ENCODE data around the gene AMH. TPM values are rescaled to one million over a fixed set of nuclear protein-coding genes. Genes with fewer than 3 reads are reported as not detected.

AMH gene
- total RNA-seq, 2 experiments from 2014 or later, result 4.5 to 6.1 TPM

DNA sequence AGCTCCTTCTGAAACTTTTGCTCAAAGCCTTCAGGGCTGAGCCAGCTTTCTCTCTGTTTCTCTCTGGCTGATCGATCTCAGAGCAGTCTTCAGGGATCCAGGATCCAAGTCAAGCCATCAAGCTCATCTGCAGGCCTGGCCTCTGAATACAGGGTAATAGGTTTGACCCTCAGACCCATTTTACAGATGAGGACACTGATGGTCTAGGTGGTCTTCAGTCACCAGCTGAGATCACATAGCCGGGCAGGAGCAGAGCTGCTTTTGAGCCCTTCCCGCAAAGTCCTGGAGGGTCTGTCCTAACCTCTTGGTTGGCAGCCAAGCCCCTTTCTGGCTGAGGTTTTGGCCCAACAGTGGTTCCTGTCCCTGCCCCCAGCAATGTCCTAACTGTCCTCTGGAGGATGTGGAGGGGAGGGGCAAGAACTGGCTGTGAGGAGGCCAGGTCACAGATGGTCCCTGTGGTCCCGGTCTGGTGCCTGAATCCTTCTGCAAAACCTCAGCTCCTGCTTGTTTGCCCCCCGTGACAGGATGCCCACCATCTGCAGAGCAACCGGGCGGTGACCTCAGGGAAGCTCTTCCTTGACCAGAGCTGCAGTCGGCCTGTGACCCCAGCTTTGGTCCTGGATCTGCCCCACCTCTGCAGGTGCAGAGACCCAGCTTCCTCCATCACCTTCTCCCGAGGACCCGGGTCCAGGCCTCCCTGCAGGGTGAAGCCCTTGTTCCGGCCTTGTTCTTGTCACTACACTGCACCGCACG is 38.6 kb downstream of the AMH start:
- no peak for DNase-seq
- intact Hi-C loops (cut with micrococcal nuclease), result no loop called here
- H3K9me3 Mint-ChIP-seq, result no peaks in the 10 kb centered on the region
- ATAC-seq, result no peak
- H3K27me3 Mint-ChIP-seq, result peaks cover 13% of the 10 kb centered on the region
- no peak overlapping the region for H3K4me3 Mint-ChIP-seq
- TF ChIP-seq, protein P1, sequence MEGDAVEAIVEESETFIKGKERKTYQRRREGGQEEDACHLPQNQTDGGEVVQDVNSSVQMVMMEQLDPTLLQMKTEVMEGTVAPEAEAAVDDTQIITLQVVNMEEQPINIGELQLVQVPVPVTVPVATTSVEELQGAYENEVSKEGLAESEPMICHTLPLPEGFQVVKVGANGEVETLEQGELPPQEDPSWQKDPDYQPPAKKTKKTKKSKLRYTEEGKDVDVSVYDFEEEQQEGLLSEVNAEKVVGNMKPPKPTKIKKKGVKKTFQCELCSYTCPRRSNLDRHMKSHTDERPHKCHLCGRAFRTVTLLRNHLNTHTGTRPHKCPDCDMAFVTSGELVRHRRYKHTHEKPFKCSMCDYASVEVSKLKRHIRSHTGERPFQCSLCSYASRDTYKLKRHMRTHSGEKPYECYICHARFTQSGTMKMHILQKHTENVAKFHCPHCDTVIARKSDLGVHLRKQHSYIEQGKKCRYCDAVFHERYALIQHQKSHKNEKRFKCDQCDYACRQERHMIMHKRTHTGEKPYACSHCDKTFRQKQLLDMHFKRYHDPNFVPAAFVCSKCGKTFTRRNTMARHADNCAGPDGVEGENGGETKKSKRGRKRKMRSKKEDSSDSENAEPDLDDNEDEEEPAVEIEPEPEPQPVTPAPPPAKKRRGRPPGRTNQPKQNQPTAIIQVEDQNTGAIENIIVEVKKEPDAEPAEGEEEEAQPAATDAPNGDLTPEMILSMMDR (IDR thresholded peaks at IDR 0.05), result no peak
- no peaks in the 10 kb centered on the region for H3K36me3 Mint-ChIP-seq (ENCODE audit: low read depth)
- CTCF ChIA-PET, result interaction anchor here (1.3 to 1.4 kb wide), 3 partner anchors 14 to 21 kb away, joined by 4 to 7 read pairs (median 6); no protein-coding TSS in a partner anchor
- POLR2A ChIA-PET, result interaction anchor here (1.0 to 1.7 kb wide), 6 partner anchors 11 to 40 kb away, joined by 3 to 4 read pairs (median 4); partner anchors contain the start of gene LSM7
- peaks cover 13% of the 10 kb centered on the region for H3K4me1 Mint-ChIP-seq (ENCODE audit: low read depth)
- H3K27ac Mint-ChIP-seq, result no peak overlapping the region

DNA sequence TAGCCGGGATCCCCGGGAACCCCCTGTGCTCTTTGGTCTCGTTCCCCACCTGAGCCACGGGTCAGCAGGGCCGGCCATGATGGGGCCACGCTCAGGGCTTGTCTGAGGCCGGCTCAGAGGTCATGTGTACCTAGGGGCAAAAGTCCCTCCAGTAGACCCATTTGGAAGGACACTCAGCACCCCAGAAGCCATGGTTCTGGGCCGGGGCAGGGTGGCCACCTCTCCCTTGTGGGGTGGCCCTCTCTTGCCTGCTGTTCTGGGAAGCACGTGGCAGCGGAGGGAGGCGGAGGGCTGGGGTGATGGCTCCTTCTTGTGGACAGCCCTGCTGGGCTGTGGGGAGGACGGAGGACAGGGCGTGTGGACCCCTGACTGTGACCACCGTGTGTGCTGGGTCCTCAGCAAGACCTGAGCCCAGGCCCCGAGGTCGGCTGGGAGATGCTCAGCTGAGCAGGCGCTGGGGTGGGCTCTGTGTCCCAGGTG is 39.3 kb downstream of the AMH start:
- ATAC-seq (no peak), DNase-seq (no peak)
- TF ChIP-seq, protein P1 (IDR thresholded peaks at IDR 0.05), result no peak
- Mint-ChIP-seq H3K36me3 (ENCODE audit: low read depth) (no peaks in the 10 kb centered on the region), H3K27me3 (peaks cover 13% of the 10 kb centered on the region), H3K27ac (no peak overlapping the region), H3K9me3 (no peaks in the 10 kb centered on the region), H3K4me3 (peak overlapping the region; percentile 72), H3K4me1 (ENCODE audit: low read depth) (peaks cover 10% of the 10 kb centered on the region)
- ChIA-PET POLR2A (interaction anchor here (1.0 to 1.7 kb wide), 5 partner anchors 11 to 46 kb away, joined by 3 to 4 read pairs (median 4); partner anchors contain the start of gene LSM7), CTCF (interaction anchor here (0.6 to 1.4 kb wide), 6 partner anchors 13 to 132 kb away, joined by 3 to 7 read pairs (median 3); no protein-coding TSS in a partner anchor)
- intact Hi-C loops (cut with micrococcal nuclease), result no loop called here

DNA sequence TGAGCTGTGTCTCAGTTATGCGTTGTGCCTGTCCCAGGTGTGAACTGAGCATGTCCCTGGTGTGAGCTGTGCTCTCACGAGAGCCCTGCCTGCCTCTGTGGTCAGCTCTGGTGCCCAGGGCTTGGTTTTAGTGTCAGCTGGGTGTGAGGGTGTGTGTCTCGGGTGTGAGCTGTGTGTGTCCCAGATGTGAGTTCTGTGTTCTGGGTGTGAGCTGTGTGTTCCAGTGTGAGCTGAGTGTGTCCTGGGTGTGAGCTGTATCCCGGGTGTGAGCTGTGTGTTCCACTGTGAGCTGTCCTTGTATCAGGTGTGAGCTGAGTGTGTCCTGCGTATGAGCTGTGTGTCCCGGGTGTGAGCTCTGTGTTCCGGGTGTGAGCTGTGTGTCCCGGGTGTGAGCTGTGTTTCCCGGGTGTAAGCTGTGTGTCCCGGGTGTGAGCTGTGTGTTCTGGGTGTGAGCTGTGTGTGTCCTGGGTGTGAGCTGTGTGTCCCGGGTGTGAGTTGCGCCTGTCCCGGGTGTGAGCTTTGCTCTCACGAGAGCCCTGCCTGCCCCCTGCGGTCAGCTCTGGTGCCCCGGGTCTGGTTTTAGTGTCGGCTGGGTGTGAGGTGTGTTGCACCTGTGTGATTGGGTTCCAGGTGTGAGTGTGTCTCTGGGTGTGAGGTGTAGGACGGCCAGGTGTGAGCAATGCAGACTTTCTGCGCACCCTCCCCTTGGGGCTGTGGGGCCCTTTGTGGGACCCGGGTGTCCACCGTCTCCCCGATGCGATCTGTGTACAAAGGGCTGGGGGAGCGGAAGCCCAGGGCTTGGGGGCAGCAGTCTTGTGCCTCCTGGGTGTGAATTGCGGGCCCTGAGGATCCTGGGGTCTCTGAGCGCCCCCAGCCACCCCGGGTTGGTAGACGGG is 39.9 kb downstream of the AMH start:
- no peaks in the 10 kb centered on the region for H3K36me3 Mint-ChIP-seq (ENCODE audit: low read depth)
- H3K4me1 Mint-ChIP-seq (ENCODE audit: low read depth), result peaks cover 13% of the 10 kb centered on the region
- DNase-seq (no peak), ATAC-seq (peak; percentile 22)
- peaks cover 13% of the 10 kb centered on the region for H3K27me3 Mint-ChIP-seq
- ChIA-PET POLR2A (interaction anchor here (0.6 to 1.7 kb wide), 8 partner anchors 12 to 115 kb away, joined by 3 to 4 read pairs (median 4); partner anchors contain the start of gene LSM7), CTCF (interaction anchor here (0.6 to 1.4 kb wide), 7 partner anchors 14 to 133 kb away, joined by 3 to 7 read pairs (median 3); no protein-coding TSS in a partner anchor)
- peak overlapping the region; percentile 72 for H3K4me3 Mint-ChIP-seq
- intact Hi-C loops (cut with micrococcal nuclease), result no loop called here
- H3K27ac Mint-ChIP-seq, result peak overlapping the region; percentile 58
- TF ChIP-seq, protein P1 (IDR thresholded peaks at IDR 0.05), result no peak
- H3K9me3 Mint-ChIP-seq, result no peaks in the 10 kb centered on the region

DNA sequence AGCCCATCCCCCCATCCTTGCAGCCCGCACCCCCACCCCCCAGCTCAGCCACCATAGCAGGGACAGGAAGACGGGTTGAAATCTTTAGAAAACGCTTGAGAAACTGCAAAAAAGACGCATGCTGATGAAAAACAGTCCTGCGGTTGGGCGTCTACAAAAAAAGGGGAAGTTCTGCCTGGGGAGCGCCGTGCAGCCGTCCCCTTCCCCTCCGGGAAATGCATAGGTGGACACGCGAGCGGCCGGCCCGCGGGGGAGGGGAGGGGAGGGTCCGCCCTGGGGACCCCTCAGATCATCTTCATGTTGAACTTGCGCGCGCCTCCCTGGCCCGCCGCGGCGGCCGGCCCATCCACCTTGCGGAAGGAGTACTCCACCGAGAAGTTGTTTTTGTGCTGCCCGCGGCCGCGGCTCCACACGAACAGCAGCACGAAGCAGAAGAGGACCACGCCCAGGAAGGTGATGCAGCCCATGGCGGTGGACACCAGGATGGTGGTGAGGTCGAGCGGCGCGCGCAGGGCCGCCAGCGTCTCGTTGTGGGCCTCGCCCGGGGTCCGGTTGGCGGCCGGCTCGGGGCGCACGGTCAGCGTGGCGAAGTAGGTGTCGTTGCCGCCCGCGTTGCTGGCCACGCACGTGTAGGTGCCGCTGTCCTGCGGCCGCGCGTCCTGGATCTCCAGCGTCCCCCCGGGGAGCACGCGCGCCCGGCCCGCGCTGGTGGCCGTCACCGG is 40.8 kb downstream of the AMH start:
- Mint-ChIP-seq H3K4me3 (peak overlapping the region; percentile 72), H3K36me3 (ENCODE audit: low read depth) (no peaks in the 10 kb centered on the region), H3K9me3 (no peaks in the 10 kb centered on the region), H3K4me1 (ENCODE audit: low read depth) (peaks cover 14% of the 10 kb centered on the region), H3K27me3 (peaks cover 13% of the 10 kb centered on the region), H3K27ac (peak overlapping the region; percentile 50)
- DNase-seq, result peak; percentile 69
- TF ChIP-seq, protein P1 (IDR thresholded peaks at IDR 0.05), result no peak
- peak; percentile 62 for ATAC-seq
- ChIA-PET POLR2A (interaction anchor here (0.6 to 1.7 kb wide), 6 partner anchors 13 to 114 kb away, joined by 3 to 4 read pairs (median 4); no protein-coding TSS in a partner anchor), CTCF (interaction anchor here (0.9 to 1.4 kb wide), 4 partner anchors 16 to 134 kb away, joined by 3 to 7 read pairs (median 3); no protein-coding TSS in a partner anchor)
- intact Hi-C loops (cut with micrococcal nuclease), result no loop called here

Measured in activated CD8-positive, alpha-beta T cell treated with anti-CD3 and anti-CD28 coated beads for 36 hours (primary cell).